ENCODE measurements around the gene PARS2. TPM values are rescaled to one million over a fixed set of nuclear protein-coding genes. Genes with fewer than 3 reads are reported as not detected.

Gene PARS2
- total and polyA plus RNA-seq, 10 donors = 0.96 to 3.8 (median 3.1) TPM

DNA sequence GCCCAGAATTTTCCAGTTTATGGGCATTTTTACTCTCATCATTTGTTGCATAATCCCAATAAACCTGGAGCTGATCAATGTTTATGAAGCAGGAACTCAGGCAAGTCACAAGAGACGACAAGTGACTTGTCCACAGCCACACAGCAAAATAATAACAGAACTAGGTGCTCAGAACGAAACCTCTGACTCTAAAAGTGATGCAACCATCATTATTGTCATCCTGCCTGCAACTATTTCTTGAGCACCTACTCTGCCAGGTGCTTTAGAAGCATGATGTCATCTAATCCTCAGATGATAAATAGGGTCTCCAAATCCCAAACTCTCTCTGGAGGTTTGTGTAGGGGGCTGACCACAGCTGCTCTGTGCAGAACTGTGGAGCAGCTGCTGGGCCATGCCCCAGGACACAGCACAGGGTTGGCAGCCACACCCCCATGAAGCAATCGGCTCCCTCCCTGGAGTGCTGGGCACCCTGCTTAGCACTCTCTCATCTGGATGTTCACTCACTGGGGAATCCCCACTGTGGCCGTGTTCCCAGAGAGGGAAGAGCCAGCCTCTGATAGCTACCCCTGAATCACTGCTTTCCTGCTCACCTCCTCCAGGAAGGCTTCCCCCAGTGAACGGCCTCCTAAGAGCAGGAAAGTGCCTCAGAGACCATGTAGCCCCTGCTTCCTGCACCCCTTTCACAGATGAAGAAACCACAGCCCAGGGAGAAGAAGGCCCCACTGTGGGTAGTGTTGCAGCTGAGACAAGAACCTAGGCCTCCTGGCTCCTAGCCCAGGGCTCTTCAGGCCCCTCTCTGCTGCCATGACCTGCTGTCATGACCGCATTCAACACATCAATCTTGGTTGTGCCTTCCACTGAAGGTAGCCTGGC, 34.7 kb upstream of the PARS2 start:
- TF ChIP-seq, protein P1, sequence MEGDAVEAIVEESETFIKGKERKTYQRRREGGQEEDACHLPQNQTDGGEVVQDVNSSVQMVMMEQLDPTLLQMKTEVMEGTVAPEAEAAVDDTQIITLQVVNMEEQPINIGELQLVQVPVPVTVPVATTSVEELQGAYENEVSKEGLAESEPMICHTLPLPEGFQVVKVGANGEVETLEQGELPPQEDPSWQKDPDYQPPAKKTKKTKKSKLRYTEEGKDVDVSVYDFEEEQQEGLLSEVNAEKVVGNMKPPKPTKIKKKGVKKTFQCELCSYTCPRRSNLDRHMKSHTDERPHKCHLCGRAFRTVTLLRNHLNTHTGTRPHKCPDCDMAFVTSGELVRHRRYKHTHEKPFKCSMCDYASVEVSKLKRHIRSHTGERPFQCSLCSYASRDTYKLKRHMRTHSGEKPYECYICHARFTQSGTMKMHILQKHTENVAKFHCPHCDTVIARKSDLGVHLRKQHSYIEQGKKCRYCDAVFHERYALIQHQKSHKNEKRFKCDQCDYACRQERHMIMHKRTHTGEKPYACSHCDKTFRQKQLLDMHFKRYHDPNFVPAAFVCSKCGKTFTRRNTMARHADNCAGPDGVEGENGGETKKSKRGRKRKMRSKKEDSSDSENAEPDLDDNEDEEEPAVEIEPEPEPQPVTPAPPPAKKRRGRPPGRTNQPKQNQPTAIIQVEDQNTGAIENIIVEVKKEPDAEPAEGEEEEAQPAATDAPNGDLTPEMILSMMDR (IDR thresholded peaks at IDR 0.05 in 8 of 11, conservative IDR thresholded peaks at IDR 0.05 in 3 of 11) = no peak
- TF ChIP-seq POLR2A (IDR thresholded peaks at IDR 0.05) (no peak), POLR2AphosphoS5 (IDR thresholded peaks at IDR 0.05) (no peak)
- Histone ChIP-seq H3K27ac (peak overlapping the region in 2 of 8 donors; percentile 18 to 87), H3K27me3 (replicated peaks in 1 of 7) (peaks cover 0 to 22% (median 15%) of the 10 kb centered on the region in 7 donors), H3K36me3 (peaks cover 0 to 13% (median 0%) of the 10 kb centered on the region in 6 donors), H3K9me3 (no peaks in the 10 kb centered on the region), H3K4me1 (peaks cover 9 to 48% (median 34%) of the 10 kb centered on the region in 6 donors), H3K4me3 (peak overlapping the region in 2 of 8 donors; percentile 62 to 85)
- intact Hi-C loops (cut with DNase I; ENCODE audit: low total_unique reads) = no loop called here
- 36 to 60% (median 40%) methylated on average over 4 to 6 of the region's 6 CpGs for WGBS, 5 donors
- DNase-seq = peak; percentile 51

GRCh38 chr1:54798206-54798605, 33.9 kb upstream of the PARS2 start:
- Histone ChIP-seq H3K27ac (no peak overlapping the region), H3K4me3 (no peak overlapping the region), H3K9me3 (peaks cover 0 to under 1% (median 0%) of the 10 kb centered on the region in 8 donors), H3K27me3 (replicated peaks in 1 of 7) (peaks cover 0 to 22% (median 15%) of the 10 kb centered on the region in 7 donors), H3K36me3 (peaks cover 0 to 16% (median 0%) of the 10 kb centered on the region in 6 donors), H3K4me1 (peaks cover 9 to 48% (median 33%) of the 10 kb centered on the region in 6 donors)
- intact Hi-C loops (cut with DNase I; ENCODE audit: low total_unique reads) = no loop called here
- TF ChIP-seq, protein P1 (IDR thresholded peaks at IDR 0.05 in 8 of 11, conservative IDR thresholded peaks at IDR 0.05 in 3 of 11) = no peak
- TF ChIP-seq POLR2AphosphoS5 (IDR thresholded peaks at IDR 0.05) (no peak), POLR2A (IDR thresholded peaks at IDR 0.05) (no peak)
- peak; percentile 54 for DNase-seq
- WGBS, 5 donors = 72 to 92% (median 78%) methylated on average over 3 of the region's 3 CpGs

- Histone ChIP-seq H3K27me3 (replicated peaks in 1 of 7) (peaks cover 0 to 21% (median 15%) of the 10 kb centered on the region in 7 donors), H3K4me1 (peaks cover 6 to 42% (median 32%) of the 10 kb centered on the region in 6 donors), H3K4me3 (no peak overlapping the region), H3K36me3 (peaks cover 0 to 27% (median 0%) of the 10 kb centered on the region in 6 donors), H3K9me3 (peaks cover 0 to 13% (median 10%) of the 10 kb centered on the region in 8 donors), H3K27ac (no peak overlapping the region)
- peak; percentile 11 for DNase-seq
- TF ChIP-seq POLR2AphosphoS5 (IDR thresholded peaks at IDR 0.05) (no peak), POLR2A (IDR thresholded peaks at IDR 0.05) (no peak)
- TF ChIP-seq, protein P1 (IDR thresholded peaks at IDR 0.05 in 8 of 11, conservative IDR thresholded peaks at IDR 0.05 in 3 of 11) = no peak
- intact Hi-C loops (cut with DNase I; ENCODE audit: low total_unique reads) = no loop called here
- WGBS, 5 donors = 88 to 98% (median 92%) methylated on average over 2 of the region's 2 CpGs
Measured at GRCh38 chr1:54796902-54797301, 32.6 kb upstream of the PARS2 start.
